ENCODE results near the gene LDLR. TPM values are rescaled to one million over a fixed set of nuclear protein-coding genes. Genes with fewer than 3 reads are reported as not detected.
"Not testable (repeated sequence)": the region's sequence is repeated elsewhere in the genome, so short reads cannot be mapped to it uniquely, and the experiment has no call there.

Gene LDLR
- polyA plus RNA-seq, 3 donors = 23.2 to 28.9 (median 25.1) TPM

- not testable (repeated sequence) for DNase-seq (ENCODE audit: extremely low read depth in 1 of 11, low read depth in 9 of 11, low spot score in 4 of 11)
Observed at GRCh38 chr19:11160440-11160768, 71.1 kb downstream of the LDLR start.

DNA sequence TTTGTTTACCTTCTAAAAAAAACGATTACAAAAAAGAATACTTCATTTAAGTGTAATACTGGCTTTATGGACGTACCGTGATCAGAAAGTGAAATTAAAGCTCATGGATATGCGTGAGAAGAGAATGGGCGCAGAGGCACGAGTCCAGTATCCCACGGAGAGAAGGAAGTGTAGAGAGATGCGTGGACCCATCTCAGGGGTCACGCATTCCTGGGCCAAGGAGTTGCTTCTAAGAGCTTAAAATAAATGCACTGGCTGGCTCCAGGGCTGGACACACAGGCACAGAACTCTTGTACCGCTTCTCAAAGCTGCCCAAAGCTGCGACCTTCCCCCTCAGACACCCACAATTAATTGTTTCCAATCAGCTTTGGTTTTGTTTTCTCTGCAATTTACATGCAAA, 75.0 kb downstream of the LDLR start:
- no peak for DNase-seq (ENCODE audit: extremely low read depth in 1 of 11, low read depth in 9 of 11, low spot score in 4 of 11)

GRCh38 chr19:11164879-11165406, 75.7 kb downstream of the LDLR start:
- peak in 2 of 11 donors; percentile 59 to 73 for DNase-seq (ENCODE audit: extremely low read depth in 1 of 11, low read depth in 9 of 11, low spot score in 4 of 11)

- no peak for DNase-seq (ENCODE audit: extremely low read depth in 1 of 11, low read depth in 9 of 11, low spot score in 4 of 11)
Observed at GRCh38 chr19:11165486-11166030, 76.3 kb downstream of the LDLR start.

DNA sequence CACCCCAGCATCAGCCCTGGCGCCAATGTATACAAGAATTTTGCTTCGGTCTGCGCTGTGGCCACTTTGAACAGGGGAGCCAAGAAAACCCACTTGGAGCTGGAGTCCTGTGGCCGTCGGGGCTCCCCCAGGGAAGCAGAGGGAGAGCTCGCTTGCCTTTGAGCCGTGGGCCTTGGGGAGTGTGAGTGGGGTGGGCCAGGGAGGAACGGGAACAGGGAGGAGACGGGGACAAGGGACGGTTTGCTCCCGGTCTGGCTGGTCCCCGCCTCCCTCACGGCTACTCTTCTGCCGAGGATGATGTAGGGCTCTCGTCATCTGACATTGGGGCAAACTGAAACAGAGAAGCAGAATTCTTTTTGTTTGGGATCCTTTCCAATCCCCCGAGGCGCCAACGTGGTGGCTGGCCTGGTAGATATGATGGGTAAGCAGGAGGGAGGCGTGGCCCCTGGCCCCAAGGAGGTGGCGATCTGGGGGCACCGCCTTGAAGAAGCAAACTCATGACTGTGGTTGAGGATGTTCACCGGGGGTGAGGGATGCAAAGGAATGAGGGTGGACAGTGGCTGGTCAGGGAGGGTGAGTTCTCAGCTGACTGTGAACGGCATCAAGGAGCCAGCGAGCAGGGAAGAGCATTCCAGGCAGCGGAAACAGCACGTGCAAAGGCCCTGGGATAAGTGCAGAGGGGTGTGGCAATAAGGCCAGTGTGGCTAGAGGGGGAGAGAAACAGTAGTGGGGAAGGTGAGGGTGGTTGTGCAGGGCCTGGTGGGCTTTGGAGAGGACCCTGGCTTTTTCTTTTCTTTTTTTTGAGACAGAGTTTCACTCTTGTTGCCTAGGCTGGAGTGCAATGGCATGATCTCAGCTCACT, 77.2 kb downstream of the LDLR start:
- no peak for DNase-seq (ENCODE audit: extremely low read depth in 1 of 11, low read depth in 9 of 11, low spot score in 4 of 11)

DNA sequence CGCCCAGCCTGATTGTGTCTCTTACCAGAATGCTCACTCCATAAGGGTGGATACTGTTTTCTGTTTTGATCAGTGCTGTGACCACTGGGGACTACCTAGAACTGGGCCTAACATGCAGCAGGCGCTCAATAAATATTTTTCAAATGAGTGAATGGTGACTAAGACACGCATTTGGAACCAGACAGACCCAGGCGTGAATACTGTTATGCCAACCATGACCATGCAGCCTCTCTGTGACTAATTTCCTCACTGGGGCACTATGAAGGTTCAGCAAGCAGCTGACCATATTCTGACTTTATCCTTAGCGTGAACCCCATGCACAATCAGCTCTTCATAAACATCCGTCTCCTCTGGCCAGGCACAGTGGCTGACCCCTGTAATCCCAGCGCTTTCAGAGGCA, 79.3 kb downstream of the LDLR start:
- no peak for DNase-seq (ENCODE audit: extremely low read depth in 1 of 11, low read depth in 9 of 11, low spot score in 4 of 11)

DNA sequence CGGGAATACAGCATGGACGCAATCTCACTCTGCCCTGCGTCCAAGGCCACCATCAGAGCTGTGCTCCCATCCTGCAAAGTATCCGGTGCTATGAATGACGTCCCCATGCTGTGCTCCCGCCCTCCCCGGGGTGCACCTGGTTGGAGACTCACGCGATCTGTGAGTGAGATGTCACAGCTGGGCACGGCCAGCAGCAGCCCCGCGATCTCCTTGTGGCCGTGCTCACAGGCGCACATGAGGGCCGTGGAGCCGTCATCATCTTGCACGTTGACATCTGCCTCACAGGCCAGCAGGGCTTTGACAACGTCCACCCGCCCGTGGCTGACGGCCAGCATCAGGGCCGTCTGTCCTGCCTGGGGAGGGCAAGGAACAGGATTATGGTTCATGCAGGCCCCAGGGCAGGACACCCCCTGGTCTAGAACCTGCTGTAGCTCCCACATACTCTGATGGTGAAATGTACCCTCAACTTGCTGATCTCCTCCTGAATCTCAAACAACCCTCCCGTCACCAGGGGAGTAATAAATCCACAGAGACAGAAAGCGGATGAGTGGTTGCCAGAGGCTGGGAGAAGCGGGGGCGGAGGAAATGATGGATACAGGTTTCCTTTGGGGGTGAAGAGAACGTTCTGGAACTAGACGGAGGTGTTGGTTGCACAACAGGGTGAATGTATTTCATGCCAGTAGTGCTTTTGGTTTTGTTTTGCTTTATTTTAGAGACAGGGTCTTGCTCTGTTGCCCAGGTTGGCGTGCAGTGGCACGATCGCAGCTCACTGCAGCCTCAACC, 80.8 kb downstream of the LDLR start:
- no peak for DNase-seq (ENCODE audit: extremely low read depth in 1 of 11, low read depth in 9 of 11, low spot score in 4 of 11)

DNA sequence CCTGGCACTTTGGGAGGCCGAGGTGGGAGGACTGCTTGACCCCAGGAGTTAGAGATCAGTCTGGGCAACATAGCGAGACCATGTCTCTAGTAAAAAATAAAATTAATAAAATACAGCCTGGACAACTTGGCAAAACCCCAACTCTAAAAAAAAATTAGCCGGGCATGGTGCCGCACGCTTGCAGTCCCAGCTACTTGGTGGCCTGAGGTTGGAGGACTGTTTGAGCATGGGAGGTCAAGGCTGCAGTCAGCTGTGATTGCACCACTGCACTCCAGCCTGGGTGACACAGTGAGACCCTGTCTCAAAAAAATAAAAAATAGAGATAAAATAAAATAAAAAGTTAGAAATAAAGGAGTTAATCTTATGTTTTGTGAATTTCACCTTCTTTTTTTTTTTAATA, 81.9 kb downstream of the LDLR start:
- no peak for DNase-seq (ENCODE audit: extremely low read depth in 1 of 11, low read depth in 9 of 11, low spot score in 4 of 11)

GRCh38 chr19:11172576-11172975, 83.3 kb downstream of the LDLR start:
- DNase-seq (ENCODE audit: extremely low read depth in 1 of 11, low read depth in 9 of 11, low spot score in 4 of 11) = no peak

DNA sequence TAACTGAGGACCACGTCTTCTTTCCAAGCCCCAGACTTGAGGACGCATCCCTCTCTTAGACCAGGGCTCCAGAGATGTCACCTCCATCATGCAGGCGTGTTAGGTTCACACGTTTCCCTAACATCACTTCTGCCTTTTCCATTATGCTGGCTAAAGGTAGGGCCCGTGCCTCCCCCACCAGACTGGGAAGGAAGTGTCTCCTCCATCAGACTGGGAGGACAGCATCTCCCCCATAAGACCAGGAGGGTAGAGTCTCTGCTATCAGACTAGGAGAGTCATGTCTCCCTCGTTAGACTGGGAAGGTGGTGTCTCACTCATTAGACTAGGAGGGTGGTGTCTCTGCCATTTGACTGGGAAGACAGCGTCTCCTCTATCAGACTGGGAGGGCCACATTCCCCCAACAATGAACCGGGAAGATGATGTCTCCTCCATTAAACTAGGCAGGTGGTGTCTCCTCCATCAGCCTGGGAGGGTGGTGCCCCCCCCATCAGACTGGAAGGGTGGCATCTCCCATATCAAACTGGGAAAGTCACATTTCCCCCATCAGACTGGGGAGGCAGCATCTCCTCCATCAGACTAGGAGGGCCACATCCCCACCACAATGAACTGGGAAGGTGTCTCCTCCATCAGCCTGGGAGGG, 84.4 kb downstream of the LDLR start:
- DNase-seq (ENCODE audit: extremely low read depth in 1 of 11, low read depth in 9 of 11, low spot score in 4 of 11) = no peak

DNA sequence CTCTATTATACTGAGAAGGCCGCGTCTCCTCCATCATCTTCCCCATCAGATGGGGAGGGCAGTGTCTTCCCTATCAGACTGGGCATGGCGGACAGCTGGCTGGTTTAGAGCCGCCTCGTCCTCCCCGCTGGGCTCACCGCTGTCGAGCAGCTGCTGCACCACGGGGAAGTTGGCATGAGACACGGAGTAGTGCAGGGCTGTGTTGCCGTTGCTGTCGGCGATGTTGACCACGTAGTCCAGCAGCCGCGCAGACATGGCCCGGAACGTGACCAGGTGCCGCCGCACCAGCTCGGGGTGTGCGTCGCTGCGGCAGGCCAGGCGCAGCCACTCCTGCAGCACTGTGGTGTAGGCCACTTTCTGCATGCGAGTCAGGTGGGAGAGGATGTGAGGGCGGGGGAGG, 85.1 kb downstream of the LDLR start:
- no peak for DNase-seq (ENCODE audit: extremely low read depth in 1 of 11, low read depth in 9 of 11, low spot score in 4 of 11)

DNA sequence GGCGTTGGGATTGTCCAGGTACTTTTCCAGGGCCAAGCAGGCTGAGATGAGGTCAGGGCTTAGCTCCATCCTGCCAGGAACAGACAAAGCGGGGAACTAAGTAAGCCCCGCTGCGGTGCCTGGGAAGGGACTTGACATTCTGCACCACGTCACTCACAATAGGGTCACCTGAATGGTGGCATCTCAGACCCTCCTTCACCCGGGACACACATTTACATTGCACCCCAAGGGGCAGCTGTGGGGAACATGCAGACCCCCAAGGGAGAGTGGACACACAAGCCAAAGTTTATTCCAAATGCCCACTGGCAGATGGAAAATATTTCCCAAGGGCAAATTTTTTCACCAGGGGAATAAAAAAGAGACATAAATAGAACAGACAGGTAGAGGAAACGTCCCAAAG, 86.7 kb downstream of the LDLR start:
- no peak for DNase-seq (ENCODE audit: extremely low read depth in 1 of 11, low read depth in 9 of 11, low spot score in 4 of 11)

DNA sequence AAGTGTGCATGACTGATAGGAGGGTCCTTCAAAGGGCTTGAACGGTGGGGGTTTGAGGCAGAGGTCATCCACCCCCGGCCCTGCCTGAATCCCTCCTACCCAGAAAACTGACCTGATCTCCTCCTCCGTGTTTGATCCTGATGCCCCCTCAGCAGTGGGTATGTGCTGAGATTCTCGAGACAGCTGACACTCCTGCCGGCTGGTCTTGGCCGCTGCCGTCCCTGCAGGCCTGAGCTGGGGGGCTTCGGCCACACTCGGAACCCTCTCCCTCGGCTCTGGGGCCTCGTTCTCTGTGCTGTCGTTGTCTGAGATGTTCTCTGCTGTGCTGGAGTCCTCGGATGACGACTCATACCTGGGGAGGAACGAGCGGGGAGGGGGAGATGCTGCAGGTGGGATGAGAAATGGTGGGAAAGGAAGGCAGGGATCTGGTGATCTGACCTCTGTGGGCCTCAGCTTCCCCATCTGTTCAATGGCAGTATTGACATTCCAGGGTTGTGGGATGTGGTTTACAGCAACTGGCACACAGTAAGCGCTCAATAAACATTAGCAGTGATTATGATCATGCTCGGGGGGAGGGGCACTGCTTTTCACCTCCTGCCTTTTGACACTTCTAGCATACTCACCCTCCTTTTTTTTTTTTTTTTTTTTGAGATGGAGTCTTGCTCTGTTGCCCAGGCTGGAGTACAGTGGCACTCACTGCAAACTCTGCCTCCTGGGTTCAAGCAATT, 87.4 kb downstream of the LDLR start:
- no peak for DNase-seq (ENCODE audit: extremely low read depth in 1 of 11, low read depth in 9 of 11, low spot score in 4 of 11)

DNA sequence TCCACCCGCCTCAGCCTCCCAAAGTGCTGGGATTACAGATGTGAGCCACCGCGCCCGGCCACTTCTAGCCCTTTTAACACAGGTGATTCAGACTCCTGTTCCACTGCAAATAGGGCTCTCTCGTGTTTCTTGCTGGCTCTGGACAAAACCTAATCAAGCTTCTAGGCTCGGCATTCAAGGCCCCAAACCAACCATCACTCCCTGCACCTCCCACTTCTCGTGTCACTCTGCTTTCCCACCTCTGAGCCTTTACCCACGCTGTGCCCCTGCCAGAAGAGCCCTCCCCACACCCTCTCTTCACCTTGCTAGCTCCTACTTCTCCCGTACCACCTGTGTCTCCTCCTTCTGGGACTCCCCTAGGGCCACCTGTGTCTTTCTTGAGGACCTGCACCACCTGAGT, 88.3 kb downstream of the LDLR start:
- no peak for DNase-seq (ENCODE audit: extremely low read depth in 1 of 11, low read depth in 9 of 11, low spot score in 4 of 11)

DNA sequence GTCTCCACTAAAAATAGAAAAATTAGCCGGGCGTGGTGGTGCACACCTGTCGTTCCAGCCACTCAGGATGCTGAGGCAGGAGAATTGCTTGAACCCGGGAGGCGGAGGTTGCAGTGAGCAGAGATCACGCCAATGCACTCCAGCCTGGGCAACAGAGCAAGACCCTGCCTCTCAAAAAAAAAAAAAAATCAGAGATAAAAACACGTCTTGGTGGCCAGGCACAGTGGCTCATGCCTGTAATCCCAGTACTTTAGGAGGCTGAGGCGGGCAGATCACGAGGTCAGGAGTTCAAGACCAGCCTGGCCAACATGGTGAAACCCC, 89.8 kb downstream of the LDLR start:
- DNase-seq (ENCODE audit: extremely low read depth in 1 of 11, low read depth in 9 of 11, low spot score in 4 of 11) = not testable (repeated sequence)

- DNase-seq (ENCODE audit: extremely low read depth in 1 of 11, low read depth in 9 of 11, low spot score in 4 of 11) = no peak
Observed at GRCh38 chr19:11179716-11180297, 90.5 kb downstream of the LDLR start.

- DNase-seq (ENCODE audit: extremely low read depth in 1 of 11, low read depth in 9 of 11, low spot score in 4 of 11) = no peak
Observed at GRCh38 chr19:11180346-11180745, 91.1 kb downstream of the LDLR start.

GRCh38 chr19:11180975-11181374, 91.7 kb downstream of the LDLR start:
- DNase-seq (ENCODE audit: extremely low read depth in 1 of 11, low read depth in 9 of 11, low spot score in 4 of 11) = not testable (repeated sequence)

- DNase-seq (ENCODE audit: extremely low read depth in 1 of 11, low read depth in 9 of 11, low spot score in 4 of 11) = no peak
Observed at GRCh38 chr19:11181488-11181887, 92.2 kb downstream of the LDLR start.

All from renal cortex interstitium (tissue), 11 donors.